PC-9 (cell line): Measurements from ENCODE around the gene IL16.

ENCODE experiments used
- CTCF ChIP-seq: fragments of 200-600 bp; sonication (generic); conservative IDR thresholded peaks from 2 replicates; pipeline ENCODE4 v1.6.1; 2017; ENCODE audit warnings: mixed run types, antibody characterized with exemption, mild to moderate bottlenecking, moderate library complexity
- EZH2 ChIP-seq: fragments of 200-600 bp; sonication (generic); IDR thresholded peaks from 2 replicates; pipeline ENCODE4 v1.8.0; 2017; ENCODE audit warnings: antibody characterized with exemption, low read depth

- TF ChIP-seq CTCF (no peak), EZH2 (no peak)
These were observed 99.5 kb downstream of the IL16 start for GRCh38 chr15:81296186-81296585.
